D721Med (cell line): ENCODE measurements around the gene IRX3.

Experiments
- DNase-seq: peaks from one replicate; pipeline ENCODE4 v3.0.0; 2011; ENCODE audit warnings: low spot score; ENCODE audit not compliant: insufficient read length
- FAIRE-seq: peaks from 2 replicates; lab custom pipeline; 2011; peaks lifted over from hg19 to GRCh38; lab: Jason Lieb, UNC
- TF ChIP-seq, protein P1 (sequence below): IDR thresholded peaks from 2 replicates; pipeline ENCODE4 v1.5.1; 2012; ENCODE audit warnings: mild to moderate bottlenecking, control low read depth; ENCODE audit not compliant: insufficient read depth; ENCODE audit errors: missing control alignments

IRX3 gene

GRCh38 chr16:54325616-54326265 is 39.2 kb upstream of the IRX3 start:
- TF ChIP-seq, protein P1, sequence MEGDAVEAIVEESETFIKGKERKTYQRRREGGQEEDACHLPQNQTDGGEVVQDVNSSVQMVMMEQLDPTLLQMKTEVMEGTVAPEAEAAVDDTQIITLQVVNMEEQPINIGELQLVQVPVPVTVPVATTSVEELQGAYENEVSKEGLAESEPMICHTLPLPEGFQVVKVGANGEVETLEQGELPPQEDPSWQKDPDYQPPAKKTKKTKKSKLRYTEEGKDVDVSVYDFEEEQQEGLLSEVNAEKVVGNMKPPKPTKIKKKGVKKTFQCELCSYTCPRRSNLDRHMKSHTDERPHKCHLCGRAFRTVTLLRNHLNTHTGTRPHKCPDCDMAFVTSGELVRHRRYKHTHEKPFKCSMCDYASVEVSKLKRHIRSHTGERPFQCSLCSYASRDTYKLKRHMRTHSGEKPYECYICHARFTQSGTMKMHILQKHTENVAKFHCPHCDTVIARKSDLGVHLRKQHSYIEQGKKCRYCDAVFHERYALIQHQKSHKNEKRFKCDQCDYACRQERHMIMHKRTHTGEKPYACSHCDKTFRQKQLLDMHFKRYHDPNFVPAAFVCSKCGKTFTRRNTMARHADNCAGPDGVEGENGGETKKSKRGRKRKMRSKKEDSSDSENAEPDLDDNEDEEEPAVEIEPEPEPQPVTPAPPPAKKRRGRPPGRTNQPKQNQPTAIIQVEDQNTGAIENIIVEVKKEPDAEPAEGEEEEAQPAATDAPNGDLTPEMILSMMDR, result no peak
- DNase-seq (no peak), FAIRE-seq (no peak)

- TF ChIP-seq, protein P1, result no peak
- DNase-seq (no peak), FAIRE-seq (no peak)
Measured at GRCh38 chr16:54324716-54325115, 38.1 kb upstream of the IRX3 start.

GRCh38 chr16:54320697-54321340 is 34.2 kb upstream of the IRX3 start:
- FAIRE-seq (no peak), DNase-seq (no peak)
- TF ChIP-seq, protein P1, result no peak

GRCh38 chr16:54318941-54319340 is 32.4 kb upstream of the IRX3 start:
- TF ChIP-seq, protein P1, result no peak
- DNase-seq (no peak), FAIRE-seq (no peak)

- no peak for FAIRE-seq
- TF ChIP-seq, protein P1, result no peak
Measured at GRCh38 chr16:54317101-54317611, 30.6 kb upstream of the IRX3 start.

GRCh38 chr16:54316095-54316889 is 29.7 kb upstream of the IRX3 start:
- DNase-seq (no peak), FAIRE-seq (no peak)
- TF ChIP-seq, protein P1, result no peak

More at GRCh38 chr16:54317101-54317611, 30.6 kb upstream of the IRX3 start:
- no peak for DNase-seq
